ENCODE measurements around the gene APOL3.

The APOL3 gene

GRCh38 chr22:36197065-36197440 is 36.5 kb upstream of the APOL3 start:
- TF ChIP-seq CTCF (conservative IDR thresholded peaks at IDR 0.05; ENCODE audit: low read length) = no peak
- no peak overlapping the region for H3K4me3 ChIP-seq (ENCODE audit: low read length)
- peak; percentile 40 for DNase-seq (ENCODE audit: low read depth)

- DNase-seq (ENCODE audit: low read depth) = peak; percentile 37
These were observed 35.9 kb upstream of the APOL3 start for GRCh38 chr22:36196254-36197064.

GRCh38 chr22:36194971-36195370 is 34.4 kb upstream of the APOL3 start:
- DNase-seq (ENCODE audit: low read depth) = peak; percentile 73
- H3K4me3 ChIP-seq (ENCODE audit: low read length) = no peak overlapping the region
- TF ChIP-seq CTCF (conservative IDR thresholded peaks at IDR 0.05; ENCODE audit: low read length) = peak; percentile 81

More at GRCh38 chr22:36196254-36197064, 35.9 kb upstream of the APOL3 start:
- TF ChIP-seq CTCF (conservative IDR thresholded peaks at IDR 0.05; ENCODE audit: low read length) = no peak
- H3K4me3 ChIP-seq (ENCODE audit: low read length) = no peak overlapping the region

GRCh38 chr22:36194385-36194784 is 33.8 kb upstream of the APOL3 start:
- no peak for DNase-seq (ENCODE audit: low read depth)
- TF ChIP-seq CTCF (conservative IDR thresholded peaks at IDR 0.05; ENCODE audit: low read length) = no peak
- no peak overlapping the region for H3K4me3 ChIP-seq (ENCODE audit: low read length)

GRCh38 chr22:36193577-36193976 is 33.0 kb upstream of the APOL3 start:
- H3K4me3 ChIP-seq (ENCODE audit: low read length) = no peak overlapping the region
- TF ChIP-seq CTCF (conservative IDR thresholded peaks at IDR 0.05; ENCODE audit: low read length) = no peak
- DNase-seq (ENCODE audit: low read depth) = no peak

- DNase-seq (ENCODE audit: low read depth) = no peak
- H3K4me3 ChIP-seq (ENCODE audit: low read length) = no peak overlapping the region
- no peak for TF ChIP-seq CTCF (conservative IDR thresholded peaks at IDR 0.05; ENCODE audit: low read length)
These were observed 32.6 kb upstream of the APOL3 start for GRCh38 chr22:36193171-36193570.

GRCh38 chr22:36192542-36192941 is 32.0 kb upstream of the APOL3 start:
- no peak overlapping the region for H3K4me3 ChIP-seq (ENCODE audit: low read length)
- no peak for TF ChIP-seq CTCF (conservative IDR thresholded peaks at IDR 0.05; ENCODE audit: low read length)

More at GRCh38 chr22:36192542-36192941, 32.0 kb upstream of the APOL3 start:
- DNase-seq (ENCODE audit: low read depth) = no peak
